Mesenchymal stem cell (in vitro differentiated cells and primary cell): Measurements from ENCODE around the gene RPL41.
A peak's percentile ranks its signal among the peaks of the same experiment; 100 is the strongest.

Experiments used
- DNase-seq: peaks from one replicate; pipeline ENCODE4 v3.0.0-alpha.2; 2013
- H2AFZ ChIP-seq: one replicate; pipeline ENCODE4 v1.6.1; 2013; ENCODE audit warnings: low read depth, mild to moderate bottlenecking, control low read depth, inconsistent platforms, low read length, moderate library complexity
- H2AK5ac ChIP-seq: 2 replicates; pipeline ENCODE4 v1.6.1; 2013; ENCODE audit warnings: low read length, moderate library complexity, mild to moderate bottlenecking, inconsistent platforms; ENCODE audit not compliant: severe bottlenecking
- H2BK120ac ChIP-seq: one replicate; pipeline ENCODE4 v1.6.1; 2013; ENCODE audit warnings: low read depth, mild to moderate bottlenecking, inconsistent platforms, low read length, moderate library complexity
- H2BK12ac ChIP-seq, 2 experiments: one replicate each; pipeline ENCODE4 v1.6.1; 2013; ENCODE audit warnings: inconsistent platforms in 2 of 2, low read length in 2 of 2, mild to moderate bottlenecking in 2 of 2, moderate library complexity in 2 of 2, control low read depth in 1 of 2
- H2BK15ac ChIP-seq: one replicate; pipeline ENCODE4 v1.6.1; 2013; ENCODE audit warnings: mild to moderate bottlenecking, low read depth, inconsistent platforms; ENCODE audit not compliant: poor library complexity, severe bottlenecking
- H2BK5ac ChIP-seq: 2 replicates; pipeline ENCODE4 v1.6.1; 2013; ENCODE audit warnings: low read depth, mild to moderate bottlenecking, low read length, control low read depth, inconsistent platforms; ENCODE audit not compliant: poor library complexity, severe bottlenecking
- H3K14ac ChIP-seq, 2 experiments: one replicate each; pipeline ENCODE4 v1.6.1; 2013; ENCODE audit warnings: inconsistent platforms in 2 of 2, low read length in 2 of 2, control low read depth in 1 of 2, mild to moderate bottlenecking in 1 of 2, moderate library complexity in 1 of 2
- H3K18ac ChIP-seq, 2 experiments: one replicate each; pipeline ENCODE4 v1.6.1; 2013; ENCODE audit warnings: inconsistent platforms in 2 of 2, low read length in 2 of 2, control low read depth in 1 of 2, low read depth in 1 of 2, mild to moderate bottlenecking in 1 of 2
- H3K23ac ChIP-seq, 2 experiments: one replicate each; pipeline ENCODE4 v1.6.1; 2013; ENCODE audit warnings: inconsistent platforms in 2 of 2, low read length in 2 of 2, mild to moderate bottlenecking in 2 of 2, moderate library complexity in 2 of 2, control low read depth in 1 of 2
- H3K27ac ChIP-seq: 2 replicates; pipeline ENCODE4 v1.5.1; 2013; ENCODE audit warnings: mild to moderate bottlenecking, moderate library complexity, low read length, control low read depth, inconsistent platforms; ENCODE audit not compliant: poor library complexity, severe bottlenecking
- H3K27me3 ChIP-seq, 2 experiments: 2 replicates each; pipeline versions ENCODE4 v1.6.1 to v1.7.0; 2013; ENCODE audit warnings: low read length in 2 of 2, mild to moderate bottlenecking in 2 of 2, moderate library complexity in 2 of 2, control low read depth in 1 of 2, inconsistent platforms in 1 of 2; ENCODE audit not compliant: control insufficient read depth in 1 of 2, insufficient read depth in 1 of 2
- H3K36me3 ChIP-seq, 2 experiments: 2 replicates each; pipeline versions ENCODE4 v1.6.1 to v1.7.0; 2013; ENCODE audit warnings: low read length in 2 of 2, control low read depth in 1 of 2, inconsistent platforms in 1 of 2, low read depth in 1 of 2, mild to moderate bottlenecking in 1 of 2; ENCODE audit not compliant: insufficient read depth in 2 of 2, control insufficient read depth in 1 of 2
- H3K4ac ChIP-seq, 2 experiments: one replicate each; pipeline ENCODE4 v1.6.1; 2013; ENCODE audit warnings: inconsistent platforms in 2 of 2, low read length in 2 of 2, mild to moderate bottlenecking in 2 of 2, moderate library complexity in 2 of 2, control low read depth in 1 of 2, low read depth in 1 of 2
- H3K4me1 ChIP-seq: 2 replicates; pipeline ENCODE4 v1.6.1; 2013; ENCODE audit warnings: low read depth, low read length, control low read depth; ENCODE audit not compliant: control insufficient read depth, insufficient read depth
- H3K4me2 ChIP-seq: 2 replicates; pipeline ENCODE4 v1.6.1; 2013; ENCODE audit warnings: low read length, mild to moderate bottlenecking, inconsistent platforms; ENCODE audit not compliant: poor library complexity, severe bottlenecking
- H3K4me3 ChIP-seq, 2 experiments: 2 replicates each; pipeline versions ENCODE4 v1.5.1 to v1.7.0; 2013; ENCODE audit warnings: low read length in 2 of 2, mild to moderate bottlenecking in 2 of 2, control low read depth in 1 of 2, low read depth in 1 of 2; ENCODE audit not compliant: insufficient read depth in 1 of 2
- H3K79me1 ChIP-seq: replicated peaks from 2 replicates; pipeline ENCODE4 v1.6.1; 2013; ENCODE audit warnings: mild to moderate bottlenecking, control low read depth, low read length, inconsistent platforms; ENCODE audit not compliant: poor library complexity, severe bottlenecking
- H3K9ac ChIP-seq: 2 replicates; pipeline ENCODE4 v1.7.0; 2013; ENCODE audit warnings: mild to moderate bottlenecking, low read length, moderate library complexity
- H3K9me3 ChIP-seq: 2 replicates; pipeline ENCODE4 v1.7.0; 2013; ENCODE audit warnings: mild to moderate bottlenecking, low read length; ENCODE audit not compliant: control insufficient read depth
- H4K8ac ChIP-seq: one replicate; pipeline ENCODE4 v1.6.1; 2013; ENCODE audit warnings: inconsistent platforms, mild to moderate bottlenecking, low read length, moderate library complexity
- H4K91ac ChIP-seq: one replicate; pipeline ENCODE4 v1.6.1; 2013; ENCODE audit warnings: mild to moderate bottlenecking, low read length, inconsistent platforms
- WGBS: methylation state at CpG from one replicate; pipeline ENCODE4 v1.1.7; 2013; ENCODE audit warnings: mixed read lengths; 5-methylcytosine and 5-hydroxymethylcytosine counted together

RPL41 gene

DNA sequence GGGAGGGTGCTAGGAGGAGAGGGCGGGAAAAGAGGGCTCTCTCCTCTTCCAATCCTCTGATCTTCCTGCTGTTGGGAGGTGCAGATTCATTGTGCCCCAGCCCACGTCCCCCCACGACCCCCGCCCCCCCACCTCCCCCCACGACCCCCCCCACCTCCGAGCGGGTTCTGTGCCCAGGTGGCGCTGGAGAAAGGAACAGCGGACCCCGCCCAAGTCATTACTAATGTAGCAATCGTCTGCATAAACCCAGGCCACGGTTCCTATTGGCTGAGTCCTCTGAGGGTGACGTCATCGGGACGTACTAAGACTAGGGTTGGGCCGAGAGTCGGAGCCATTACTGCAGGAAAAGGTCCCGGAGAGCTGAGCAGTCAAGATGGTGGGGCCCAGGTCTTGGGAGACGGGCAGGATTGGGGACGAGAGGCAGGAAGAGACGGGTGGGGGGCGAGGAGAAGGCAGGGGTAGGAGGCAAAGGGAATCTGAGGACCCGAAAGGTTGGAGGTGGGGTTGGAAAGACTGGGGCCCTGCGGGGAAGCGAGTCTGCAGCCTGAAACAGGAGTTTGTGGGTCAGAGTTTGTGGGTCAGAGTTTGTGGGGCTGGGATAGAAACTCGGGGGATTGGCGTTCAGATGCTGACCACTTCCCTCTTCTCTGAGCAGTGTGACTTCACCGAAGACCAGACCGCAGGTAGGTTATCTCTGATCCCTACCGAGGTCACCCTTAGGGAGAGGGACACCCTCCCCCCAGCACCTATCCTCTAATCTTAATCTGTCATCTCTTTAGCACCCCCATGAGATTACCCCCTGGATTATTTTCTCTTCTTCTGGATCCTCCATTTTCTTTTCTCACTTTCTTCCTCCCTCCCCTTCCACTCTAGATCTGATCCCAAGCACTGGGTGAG is 41.8 kb downstream of the RPL41 start, which contains the start of gene MYL6:
TSS of gene MYL6 (plus strand) at position 331 of the 897 bp plus-strand sequence. CDS start at position 374, 43 bp downstream.
- peak within 1 kb of the TSS; percentile 79 for H3K4me2 ChIP-seq
- H3K4me3 ChIP-seq = peak within 1 kb of the TSS; percentile 83 to 95
- 0% methylated on average over 20 of the region's 30 CpGs for WGBS

DNA sequence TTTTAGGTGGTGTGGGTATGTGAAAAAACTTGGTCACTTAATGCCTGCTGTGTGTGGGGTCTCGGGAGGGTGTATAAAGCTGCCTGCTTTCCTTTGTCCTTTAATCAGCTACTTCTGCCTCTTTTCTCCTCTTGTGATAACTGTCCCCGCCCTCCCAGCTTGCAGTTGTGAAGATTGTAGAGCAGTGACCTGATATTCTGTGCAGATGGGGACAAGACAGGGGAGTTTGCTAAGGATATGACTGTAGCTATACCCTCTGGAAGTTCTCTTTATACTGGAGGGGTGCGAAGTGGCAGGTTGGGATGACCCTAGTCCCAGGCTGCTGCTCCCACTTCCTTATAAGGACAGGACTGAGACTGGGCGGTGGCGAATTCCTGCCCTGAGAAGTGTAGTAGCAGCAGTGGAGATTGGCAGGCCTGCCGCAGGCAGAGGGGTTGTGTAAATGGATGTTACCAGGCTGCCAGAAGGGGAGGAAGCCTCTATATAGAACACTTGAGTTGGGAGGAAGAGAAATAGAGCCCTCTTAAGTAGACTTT is 42.6 kb downstream of the RPL41 start:
- Histone ChIP-seq H3K14ac (peak overlapping the region in 1 of 2 experiments; percentile 64), H2BK15ac (no peak overlapping the region), H2BK120ac (no peak overlapping the region), H3K4me3 (peak overlapping the region; percentile 83 to 95), H3K27me3 (no peaks in the 10 kb centered on the region), H3K4me2 (peak overlapping the region; percentile 79), H3K18ac (peak overlapping the region in 1 of 2 experiments; percentile 28), H3K9ac (peak overlapping the region; percentile 99), H4K8ac (no peak overlapping the region), H3K27ac (peak overlapping the region; percentile 97), H2AFZ (no peak overlapping the region), H3K9me3 (no peaks in the 10 kb centered on the region), H3K4ac (peak overlapping the region; percentile 39 to 55), H3K36me3 (peaks cover 53 to 66% of the 10 kb centered on the region in 2 experiments), H4K91ac (no peak overlapping the region), H2AK5ac (peak overlapping the region; percentile 81), H2BK5ac (peak overlapping the region; percentile 39), H3K4me1 (peaks cover 20% of the 10 kb centered on the region), H3K23ac (no peak overlapping the region), H2BK12ac (no peak overlapping the region), H3K79me1 (peaks cover 11% of the 10 kb centered on the region)
- DNase-seq = peak; percentile 72
- under 1% methylated on average over 5 of the region's 6 CpGs for WGBS

More for the DNA sequence above, 41.8 kb downstream of the RPL41 start, which contains the start of gene MYL6:
- peak; percentile 98 for DNase-seq
- Histone ChIP-seq H2BK15ac (peak within 1 kb of the TSS; percentile 60), H3K4me1 (peaks cover 26% of the 10 kb centered on the region), H4K91ac (peak within 1 kb of the TSS; percentile 77), H3K9me3 (no peaks in the 10 kb centered on the region), H3K18ac (peak within 1 kb of the TSS; percentile 94 to 96), H2AFZ (peak within 1 kb of the TSS; percentile 8), H3K36me3 (peaks cover 49 to 59% of the 10 kb centered on the region in 2 experiments), H3K9ac (peak within 1 kb of the TSS; percentile 99), H2BK5ac (peak within 1 kb of the TSS; percentile 39), H3K4ac (peak within 1 kb of the TSS; percentile 77 to 95), H2BK12ac (peak within 1 kb of the TSS in 1 of 2 experiments; percentile 59), H3K23ac (peak within 1 kb of the TSS in 1 of 2 experiments; percentile 91), H2BK120ac (peak within 1 kb of the TSS; percentile 67), H3K79me1 (peaks cover 16% of the 10 kb centered on the region), H4K8ac (peak within 1 kb of the TSS; percentile 87), H3K27me3 (no peaks in the 10 kb centered on the region), H3K14ac (peak within 1 kb of the TSS in 1 of 2 experiments; percentile 98), H3K27ac (peak within 1 kb of the TSS; percentile 98), H2AK5ac (peak within 1 kb of the TSS; percentile 81)

DNA sequence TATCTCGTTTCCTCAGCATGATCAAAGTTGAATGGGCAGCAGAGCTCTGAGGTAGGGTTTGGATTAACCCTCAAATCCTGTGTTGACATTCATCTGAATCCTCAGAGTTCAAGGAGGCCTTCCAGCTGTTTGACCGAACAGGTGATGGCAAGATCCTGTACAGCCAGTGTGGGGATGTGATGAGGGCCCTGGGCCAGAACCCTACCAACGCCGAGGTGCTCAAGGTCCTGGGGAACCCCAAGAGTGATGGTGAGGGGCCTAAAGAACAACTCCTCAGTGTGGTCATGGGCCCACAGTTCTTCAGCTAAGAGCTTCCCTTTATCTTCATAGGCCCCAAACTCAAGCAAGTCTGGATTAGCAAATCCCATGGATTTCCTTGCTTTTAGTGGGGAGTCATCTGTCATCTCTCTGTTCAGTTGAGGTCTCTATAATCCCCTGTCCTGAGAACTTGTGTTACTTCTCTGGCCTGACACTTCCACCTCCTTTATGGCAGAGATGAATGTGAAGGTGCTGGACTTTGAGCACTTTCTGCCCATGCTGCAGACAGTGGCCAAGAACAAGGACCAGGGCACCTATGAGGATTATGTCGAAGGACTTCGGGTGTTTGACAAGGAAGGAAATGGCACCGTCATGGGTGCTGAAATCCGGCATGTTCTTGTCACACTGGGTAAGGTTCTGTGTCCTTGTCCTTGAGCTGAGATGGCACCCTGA is 43.2 kb downstream of the RPL41 start:
- peaks cover 23% of the 10 kb centered on the region for H3K4me1 ChIP-seq
- H3K4me2 ChIP-seq = peak overlapping the region; percentile 79
- no peak overlapping the region for H3K4ac ChIP-seq
- H3K27ac ChIP-seq = peak overlapping the region; percentile 97
- peak overlapping the region in 1 of 2 experiments; percentile 26 for H3K14ac ChIP-seq
- no peak overlapping the region for H2BK12ac ChIP-seq
- no peak overlapping the region for H3K23ac ChIP-seq
- H2AFZ ChIP-seq = no peak overlapping the region
- DNase-seq = no peak
- H3K79me1 ChIP-seq = peaks cover 5% of the 10 kb centered on the region
- H3K4me3 ChIP-seq = peak overlapping the region; percentile 83 to 95
- peaks cover 57 to 66% of the 10 kb centered on the region in 2 experiments for H3K36me3 ChIP-seq
- 61% methylated on average over 8 of the region's 8 CpGs for WGBS
- no peak overlapping the region for H4K8ac ChIP-seq
- H4K91ac ChIP-seq = no peak overlapping the region
- H3K27me3 ChIP-seq = no peaks in the 10 kb centered on the region
- H3K18ac ChIP-seq = no peak overlapping the region
- H2BK120ac ChIP-seq = no peak overlapping the region
- H3K9ac ChIP-seq = peak overlapping the region; percentile 99
- no peaks in the 10 kb centered on the region for H3K9me3 ChIP-seq
- no peak overlapping the region for H2BK5ac ChIP-seq
- H2AK5ac ChIP-seq = peak overlapping the region; percentile 17
- H2BK15ac ChIP-seq = no peak overlapping the region
